ENCODE data around the gene PIP5K1C. TPM values are rescaled to one million over a fixed set of nuclear protein-coding genes. Genes with fewer than 3 reads are reported as not detected.

Gene PIP5K1C
- polyA plus RNA-seq, 1 donor from 2014 or later, result 7.1 TPM

- TF ChIP-seq EP300 (conservative IDR thresholded peaks at IDR 0.05; ENCODE audit: poor library complexity, severe bottlenecking) (no peak), CTCF (IDR thresholded peaks at IDR 0.05; ENCODE audit: poor library complexity, severe bottlenecking) (no peak), POLR2AphosphoS5 (IDR thresholded peaks at IDR 0.05) (no peak), REST (IDR thresholded peaks at IDR 0.05; ENCODE audit: borderline replicate concordance) (no peak), RAD21 (conservative IDR thresholded peaks at IDR 0.05) (no peak), SMC3 (conservative IDR thresholded peaks at IDR 0.05; ENCODE audit: poor library complexity) (no peak), EZH2 (IDR thresholded peaks at IDR 0.05; ENCODE audit: borderline replicate concordance, insufficient read depth, low read length, poor library complexity, severe bottlenecking) (no peak)
- Histone ChIP-seq H4K20me1 (ENCODE audit: insufficient read depth) (no peaks in the 10 kb centered on the region), H3K27ac (ENCODE audit: low read length) (no peak overlapping the region), H3F3A (ENCODE audit: insufficient read depth, low read length, poor library complexity, severe bottlenecking) (no peaks in the 10 kb centered on the region), H3K4me2 (ENCODE audit: low read length) (no peak overlapping the region), H3K36me3 (ENCODE audit: insufficient read depth, low read length) (no peaks in the 10 kb centered on the region), H3K9ac (ENCODE audit: low read length) (no peak overlapping the region), H3K4me3 (ENCODE audit: low read length) (no peak overlapping the region), H3K79me2 (replicated peaks; ENCODE audit: insufficient read depth, low read length) (no peaks in the 10 kb centered on the region), H3K9me3 (ENCODE audit: low read length) (no peaks in the 10 kb centered on the region), H3K9me2 (ENCODE audit: insufficient read depth, low read length) (no peaks in the 10 kb centered on the region), H2AFZ (ENCODE audit: low read depth, low read length) (no peak overlapping the region), H3K27me3 (ENCODE audit: insufficient read depth, low read depth, low read length) (no peaks in the 10 kb centered on the region)
These were observed 53.8 kb downstream of the PIP5K1C start for GRCh38 chr19:3646336-3647092.

- Histone ChIP-seq H3K9me2 (ENCODE audit: insufficient read depth, low read length) (no peaks in the 10 kb centered on the region), H3K36me3 (ENCODE audit: insufficient read depth, low read length) (no peaks in the 10 kb centered on the region), H3F3A (ENCODE audit: insufficient read depth, low read length, poor library complexity, severe bottlenecking) (no peaks in the 10 kb centered on the region), H3K9ac (ENCODE audit: low read length) (no peak overlapping the region), H3K4me3 (ENCODE audit: low read length) (no peak overlapping the region), H3K9me3 (ENCODE audit: low read length) (no peaks in the 10 kb centered on the region), H3K4me2 (ENCODE audit: low read length) (no peak overlapping the region), H3K79me2 (replicated peaks; ENCODE audit: insufficient read depth, low read length) (no peaks in the 10 kb centered on the region), H4K20me1 (ENCODE audit: insufficient read depth) (no peaks in the 10 kb centered on the region), H3K27me3 (ENCODE audit: insufficient read depth, low read depth, low read length) (no peaks in the 10 kb centered on the region), H2AFZ (ENCODE audit: low read depth, low read length) (no peak overlapping the region), H3K27ac (ENCODE audit: low read length) (no peak overlapping the region)
- TF ChIP-seq CTCF (IDR thresholded peaks at IDR 0.05; ENCODE audit: poor library complexity, severe bottlenecking) (no peak), SMC3 (conservative IDR thresholded peaks at IDR 0.05; ENCODE audit: poor library complexity) (no peak), RAD21 (conservative IDR thresholded peaks at IDR 0.05) (no peak), MXI1 (conservative IDR thresholded peaks at IDR 0.05; ENCODE audit: poor library complexity, severe bottlenecking) (no peak), EZH2 (IDR thresholded peaks at IDR 0.05; ENCODE audit: borderline replicate concordance, insufficient read depth, low read length, poor library complexity, severe bottlenecking) (no peak), TAF1 (IDR thresholded peaks at IDR 0.05; ENCODE audit: low read depth) (no peak), REST (IDR thresholded peaks at IDR 0.05; ENCODE audit: borderline replicate concordance) (no peak), EP300 (conservative IDR thresholded peaks at IDR 0.05; ENCODE audit: poor library complexity, severe bottlenecking) (no peak), POLR2AphosphoS5 (IDR thresholded peaks at IDR 0.05) (no peak)
These were observed 54.5 kb downstream of the PIP5K1C start for GRCh38 chr19:3645726-3646125.
